C4-2B (cell line): Measurements from ENCODE around the gene PIGH.
A peak's percentile ranks its signal among the peaks of the same experiment; 100 is the strongest.
"Not testable (repeated sequence)": the region's sequence is repeated elsewhere in the genome, so short reads cannot be mapped to it uniquely, and the experiment has no call there.

Experiments
- H3K27ac ChIP-seq: fragments of 450-650 bp; 2 replicates; pipeline ENCODE4 v1.5.1; 2017
- CTCF ChIP-seq: fragments of 450-650 bp; conservative IDR thresholded peaks from 2 replicates; pipeline ENCODE4 v1.5.1; 2017; ENCODE audit warnings: mild to moderate bottlenecking
- ZFX ChIP-seq: fragments of 450-650 bp; IDR thresholded peaks from 2 replicates; pipeline ENCODE4 v1.6.1; 2017

Gene PIGH

DNA sequence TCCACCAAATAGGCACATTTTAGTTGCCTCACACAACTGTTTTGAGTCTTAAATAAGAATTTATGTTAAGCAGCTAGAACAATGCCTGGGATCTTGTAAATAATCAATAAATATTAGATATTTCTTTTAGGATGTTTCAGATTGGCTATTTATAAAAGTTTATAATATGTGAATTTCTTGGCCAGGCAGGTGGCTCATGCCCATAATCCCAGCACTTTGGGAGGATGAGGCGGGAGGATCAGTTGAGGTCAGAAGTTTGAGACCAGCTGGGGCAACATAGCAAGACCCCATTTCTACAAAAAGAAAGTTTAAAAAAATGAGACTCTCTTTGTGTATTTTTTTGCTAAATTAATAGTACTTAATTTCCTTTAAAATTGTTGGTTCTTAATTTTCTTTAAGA is 41.4 kb upstream of the PIGH start:
- no peak overlapping the region for H3K27ac ChIP-seq
- TF ChIP-seq ZFX = no peak
- TF ChIP-seq CTCF = no peak

GRCh38 chr14:67638642-67639041 is 38.6 kb upstream of the PIGH start:
- no peak overlapping the region for H3K27ac ChIP-seq
- TF ChIP-seq CTCF (no peak), ZFX (no peak)

- H3K27ac ChIP-seq = no peak overlapping the region
- TF ChIP-seq CTCF (no peak), ZFX (no peak)
These were observed 36.4 kb upstream of the PIGH start for GRCh38 chr14:67636361-67636919.

DNA sequence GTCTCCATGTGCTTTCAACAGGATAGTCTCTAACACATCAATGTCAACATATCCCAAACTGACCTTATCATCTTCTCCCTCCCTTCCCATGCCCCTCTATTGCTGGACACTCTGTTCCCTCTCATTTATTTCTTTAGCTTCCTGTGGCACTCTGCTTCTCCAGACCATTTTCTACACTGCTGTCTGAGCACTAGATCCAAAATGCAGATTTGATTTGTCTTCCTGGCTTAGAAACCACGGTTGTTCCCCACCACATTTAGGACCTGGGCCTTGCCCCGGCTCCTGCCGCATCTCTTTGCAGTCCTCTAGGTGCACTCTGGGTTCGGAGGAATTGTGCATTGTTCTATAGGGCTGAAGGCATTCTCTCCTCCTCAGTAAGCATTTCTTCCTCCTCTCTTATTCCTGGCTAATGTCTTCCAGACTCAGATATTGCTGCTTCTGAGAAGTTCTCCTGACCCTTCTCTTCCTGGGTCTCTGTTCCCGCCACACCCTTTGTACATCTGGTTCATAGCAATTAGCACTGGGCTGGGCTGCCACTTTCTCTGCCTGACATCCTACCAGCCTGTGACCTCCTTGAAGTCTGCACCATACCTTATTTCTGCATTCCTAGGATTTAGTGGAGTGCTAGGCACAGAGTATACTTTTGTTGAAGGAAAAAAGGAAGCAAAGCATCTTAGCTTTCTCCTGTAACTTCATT is 33.5 kb upstream of the PIGH start:
- TF ChIP-seq ZFX (0 out of 2 replicates have a peak, but pooled peaks have one; percentile 7), CTCF (no peak)
- no peak overlapping the region for H3K27ac ChIP-seq

DNA sequence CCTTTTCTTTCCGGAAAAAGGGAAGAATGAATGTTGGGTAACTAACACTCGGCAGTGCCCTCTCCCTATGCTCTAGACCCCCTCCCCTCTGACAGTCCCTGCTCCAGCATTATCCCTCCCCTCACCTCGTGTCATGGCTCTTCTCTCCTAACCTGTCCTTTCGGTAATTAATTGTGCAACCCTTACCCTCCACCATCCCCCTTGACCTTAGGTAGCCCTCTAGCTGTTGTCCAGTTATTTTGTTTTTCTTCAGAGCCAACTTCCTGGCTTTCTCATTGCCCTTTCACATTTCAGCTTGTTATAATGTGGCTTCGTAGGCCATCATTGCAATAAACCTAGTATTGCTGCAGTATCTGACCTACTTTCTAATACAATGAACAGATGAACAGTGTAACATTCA is 30.9 kb upstream of the PIGH start:
- TF ChIP-seq CTCF = no peak
- no peak overlapping the region for H3K27ac ChIP-seq

DNA sequence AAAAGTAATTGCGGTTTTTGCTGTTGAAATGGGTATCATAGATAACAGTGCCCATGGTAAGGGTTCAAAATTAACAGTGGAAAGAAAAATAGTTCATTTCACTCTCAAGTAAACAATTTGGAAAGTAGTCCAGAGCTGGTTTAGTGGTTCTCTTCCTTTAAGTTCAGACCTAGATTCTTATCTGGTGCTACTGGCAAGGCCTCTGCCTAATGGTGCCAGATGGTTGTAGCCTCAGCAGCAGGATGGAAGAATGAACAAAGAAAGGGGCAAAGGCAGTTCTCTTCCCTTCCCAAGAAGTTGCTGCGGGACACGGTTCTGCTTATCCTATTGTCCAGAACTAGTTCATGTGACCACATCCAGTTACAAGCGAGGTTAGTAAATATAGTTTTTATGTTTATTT is 30.1 kb upstream of the PIGH start:
- TF ChIP-seq ZFX (no peak), CTCF (no peak)
- H3K27ac ChIP-seq = no peak overlapping the region

GRCh38 chr14:67627519-67627918 is 27.5 kb upstream of the PIGH start:
- H3K27ac ChIP-seq = no peak overlapping the region
- TF ChIP-seq ZFX (no peak), CTCF (no peak)

- H3K27ac ChIP-seq = not testable (repeated sequence)
These were observed 26.1 kb upstream of the PIGH start for GRCh38 chr14:67626131-67626530.
